ENCODE measurements around the gene KIAA0232.

DNA sequence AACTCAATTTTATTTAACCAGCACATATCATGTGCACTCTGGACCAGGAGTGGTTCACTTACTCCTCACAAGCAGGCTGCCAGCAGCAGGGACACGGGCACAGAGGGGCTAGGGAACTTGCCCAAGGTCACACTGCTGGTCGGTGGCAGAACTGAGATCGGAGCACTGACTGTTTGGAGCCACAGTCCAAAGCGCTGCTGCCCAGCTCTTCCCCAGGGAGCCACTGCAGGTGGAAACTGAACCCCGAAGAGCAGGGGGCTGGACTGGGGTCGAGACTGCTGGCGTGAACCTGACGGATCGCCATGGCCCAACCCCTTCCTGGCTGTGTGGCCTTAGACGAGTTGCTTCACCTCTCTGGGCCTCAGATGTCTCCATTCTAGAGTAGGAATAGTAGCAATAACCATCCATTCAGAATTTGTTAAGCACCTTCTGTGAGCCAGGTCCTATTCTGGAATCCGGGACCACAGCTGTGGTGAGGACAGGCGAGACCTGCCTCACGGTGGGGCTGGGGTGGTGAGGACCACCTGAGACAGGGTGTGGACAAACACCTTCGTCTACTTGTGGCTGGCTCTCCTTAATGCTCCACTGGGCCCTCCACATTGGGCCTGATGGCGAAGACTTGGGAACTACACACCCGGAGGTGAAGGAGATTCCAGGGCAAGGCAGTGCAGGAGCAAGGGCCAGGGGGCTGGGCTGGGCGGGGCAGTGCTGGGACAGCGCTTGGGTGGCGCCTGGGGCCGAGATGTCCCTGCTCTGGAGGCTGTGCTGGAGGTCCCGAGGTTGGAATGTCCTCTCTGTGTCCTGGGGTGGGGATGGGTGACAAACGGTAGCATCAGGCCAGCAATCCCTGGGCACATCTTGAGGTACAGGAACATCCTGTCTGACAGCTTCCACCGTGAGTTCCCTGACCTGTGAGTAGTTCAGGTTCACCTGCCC, 32.0 kb upstream of the KIAA0232 start:
- TF ChIP-seq POLR2AphosphoS5 (IDR thresholded peaks at IDR 0.05; ENCODE audit: low read length) (no peak), ZZZ3 (IDR thresholded peaks at IDR 0.05; ENCODE audit: control insufficient read depth, insufficient read length, low read depth) (no peak), CHD4 (IDR thresholded peaks at IDR 0.05) (no peak), POLR2A (IDR thresholded peaks at IDR 0.05; ENCODE audit: low read depth, low read length) (no peak), SUZ12 (IDR thresholded peaks at IDR 0.05; ENCODE audit: unreplicated experiment) (no peak), YY1 (IDR thresholded peaks at IDR 0.05; ENCODE audit: low read depth, low read length) (no peak), CEBPB (IDR thresholded peaks at IDR 0.05; ENCODE audit: borderline replicate concordance in 1 of 2, low read depth in 2 of 2, low read length in 2 of 2) (no peak), ZNF274 (IDR thresholded peaks at IDR 0.05; ENCODE audit: insufficient read depth, insufficient read length) (no peak), ASH2L (IDR thresholded peaks at IDR 0.05; ENCODE audit: borderline replicate concordance, low read depth) (no peak), SRF (IDR thresholded peaks at IDR 0.05; ENCODE audit: low read depth in 2 of 2, low read length in 2 of 2) (no peak)
- TF ChIP-seq, protein P1, sequence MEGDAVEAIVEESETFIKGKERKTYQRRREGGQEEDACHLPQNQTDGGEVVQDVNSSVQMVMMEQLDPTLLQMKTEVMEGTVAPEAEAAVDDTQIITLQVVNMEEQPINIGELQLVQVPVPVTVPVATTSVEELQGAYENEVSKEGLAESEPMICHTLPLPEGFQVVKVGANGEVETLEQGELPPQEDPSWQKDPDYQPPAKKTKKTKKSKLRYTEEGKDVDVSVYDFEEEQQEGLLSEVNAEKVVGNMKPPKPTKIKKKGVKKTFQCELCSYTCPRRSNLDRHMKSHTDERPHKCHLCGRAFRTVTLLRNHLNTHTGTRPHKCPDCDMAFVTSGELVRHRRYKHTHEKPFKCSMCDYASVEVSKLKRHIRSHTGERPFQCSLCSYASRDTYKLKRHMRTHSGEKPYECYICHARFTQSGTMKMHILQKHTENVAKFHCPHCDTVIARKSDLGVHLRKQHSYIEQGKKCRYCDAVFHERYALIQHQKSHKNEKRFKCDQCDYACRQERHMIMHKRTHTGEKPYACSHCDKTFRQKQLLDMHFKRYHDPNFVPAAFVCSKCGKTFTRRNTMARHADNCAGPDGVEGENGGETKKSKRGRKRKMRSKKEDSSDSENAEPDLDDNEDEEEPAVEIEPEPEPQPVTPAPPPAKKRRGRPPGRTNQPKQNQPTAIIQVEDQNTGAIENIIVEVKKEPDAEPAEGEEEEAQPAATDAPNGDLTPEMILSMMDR (IDR thresholded peaks at IDR 0.05 in 2 of 3, conservative IDR thresholded peaks at IDR 0.05 in 1 of 3; ENCODE audit: control insufficient read depth in 2 of 3, extremely low read depth in 1 of 3, insufficient read depth in 1 of 3, low read depth in 3 of 3, low read length in 3 of 3) = no peak

Measured in GM12878 (cell line).